ENCODE data around the gene PICK1. TPM values are rescaled to one million over a fixed set of nuclear protein-coding genes. Genes with fewer than 3 reads are reported as not detected.

The PICK1 gene
- total RNA-seq, 2 donors from 2014 or later = 21.2 to 24.2 TPM

DNA sequence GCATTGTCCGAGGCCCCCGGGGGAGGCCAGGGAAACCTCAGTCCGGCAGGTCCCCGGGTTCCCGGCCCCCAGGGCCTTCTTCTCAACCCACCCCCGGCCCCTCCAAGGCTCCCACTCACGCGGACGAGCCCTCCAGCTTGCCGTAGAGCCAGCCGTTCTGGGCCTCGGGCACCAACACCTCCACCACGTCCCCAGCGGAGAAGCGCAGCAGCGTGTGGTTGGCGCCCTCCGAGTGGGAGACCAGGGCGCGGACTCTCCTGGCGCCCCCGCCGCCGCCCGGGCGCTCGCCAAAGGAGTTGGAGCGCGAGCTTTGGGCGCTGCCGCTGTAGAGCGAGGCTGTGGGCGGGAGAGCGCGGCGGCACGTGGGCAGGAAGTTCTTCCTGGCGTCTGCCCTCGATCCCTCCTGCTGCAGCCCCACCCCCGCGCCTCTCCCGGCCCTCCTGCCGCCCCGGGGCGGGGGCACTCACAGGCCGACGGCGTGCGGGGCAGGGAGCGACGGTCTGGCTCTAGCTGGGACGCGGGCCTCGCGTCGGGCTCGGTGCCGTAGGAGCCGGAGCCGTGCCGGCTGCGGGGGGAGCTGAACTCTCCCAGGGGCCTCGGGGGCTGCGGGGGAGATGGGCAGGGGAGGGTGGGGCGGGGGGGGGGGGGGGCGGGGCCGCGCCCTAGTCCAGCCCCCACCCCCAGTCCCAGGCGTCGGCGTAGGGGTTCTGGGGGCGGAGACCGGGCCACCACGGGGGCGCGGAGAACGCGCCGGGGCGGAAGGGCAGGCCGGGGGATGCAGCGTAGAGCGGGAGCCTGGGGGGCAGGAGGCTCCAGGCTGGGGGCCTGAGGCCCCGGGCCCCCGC is 31.6 kb downstream of the PICK1 start:
- Mint-ChIP-seq H3K4me3 (no peak overlapping the region), H3K36me3 (ENCODE audit: insufficient read depth in 2 of 2) (no peaks in the 10 kb centered on the region), H3K27ac (no peak overlapping the region), H3K9me3 (no peaks in the 10 kb centered on the region), H3K27me3 (ENCODE audit: low read depth) (no peaks in the 10 kb centered on the region), H3K4me1 (ENCODE audit: low read depth) (no peaks in the 10 kb centered on the region)
- ATAC-seq (replicated peaks in 1 of 2) (no peak), DNase-seq (no peak)

DNA sequence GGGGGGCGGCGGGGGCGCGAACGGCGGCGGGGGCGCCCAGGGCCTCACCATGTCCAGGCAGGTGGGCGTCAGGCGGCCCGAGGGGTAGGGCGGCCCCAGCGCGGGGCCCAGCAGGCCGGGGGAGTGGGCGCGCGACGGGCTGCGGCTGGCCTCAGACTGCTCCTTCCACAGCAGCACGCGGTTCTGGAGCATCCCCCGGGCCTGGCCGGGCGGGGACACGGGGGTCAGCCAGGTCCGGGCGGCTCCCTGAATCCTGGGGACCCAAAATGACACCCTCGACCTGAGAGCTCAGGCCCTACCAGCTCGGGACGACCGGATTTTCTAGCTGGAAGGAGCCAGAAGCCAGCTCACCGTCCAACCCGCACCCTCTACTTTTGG is 32.3 kb downstream of the PICK1 start:
- Mint-ChIP-seq H3K4me3 (no peak overlapping the region), H3K36me3 (ENCODE audit: insufficient read depth in 2 of 2) (no peaks in the 10 kb centered on the region), H3K9me3 (no peaks in the 10 kb centered on the region), H3K27me3 (ENCODE audit: low read depth) (no peaks in the 10 kb centered on the region), H3K4me1 (ENCODE audit: low read depth) (no peaks in the 10 kb centered on the region), H3K27ac (no peak overlapping the region)
- DNase-seq (no peak), ATAC-seq (replicated peaks in 1 of 2) (no peak)

DNA sequence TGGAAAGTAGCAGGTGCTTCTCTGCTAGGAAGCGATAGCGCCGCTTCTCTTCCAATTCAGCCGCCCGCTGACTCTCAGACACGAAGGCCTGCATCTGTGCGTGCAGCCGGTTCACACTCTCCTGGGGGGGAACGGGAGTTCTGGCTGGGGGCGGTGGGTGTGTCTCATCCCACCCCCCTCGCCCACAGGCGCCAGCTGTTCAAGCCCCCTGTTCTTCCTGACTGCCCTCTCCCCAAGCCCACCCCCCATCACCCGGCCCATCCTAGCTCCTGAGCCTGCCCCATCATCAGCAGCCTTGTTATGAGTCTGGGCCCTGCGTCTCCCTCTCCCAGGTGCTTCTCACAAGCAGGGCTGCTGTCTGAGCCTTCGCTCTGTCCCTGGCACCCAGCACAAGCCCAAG is 39.9 kb downstream of the PICK1 start:
- Mint-ChIP-seq H3K27ac (no peak overlapping the region), H3K4me1 (ENCODE audit: low read depth) (no peaks in the 10 kb centered on the region), H3K4me3 (no peak overlapping the region), H3K9me3 (no peaks in the 10 kb centered on the region), H3K36me3 (ENCODE audit: insufficient read depth in 2 of 2) (no peaks in the 10 kb centered on the region), H3K27me3 (ENCODE audit: low read depth) (no peaks in the 10 kb centered on the region)
- ATAC-seq (replicated peaks in 1 of 2) (no peak), DNase-seq (no peak)

DNA sequence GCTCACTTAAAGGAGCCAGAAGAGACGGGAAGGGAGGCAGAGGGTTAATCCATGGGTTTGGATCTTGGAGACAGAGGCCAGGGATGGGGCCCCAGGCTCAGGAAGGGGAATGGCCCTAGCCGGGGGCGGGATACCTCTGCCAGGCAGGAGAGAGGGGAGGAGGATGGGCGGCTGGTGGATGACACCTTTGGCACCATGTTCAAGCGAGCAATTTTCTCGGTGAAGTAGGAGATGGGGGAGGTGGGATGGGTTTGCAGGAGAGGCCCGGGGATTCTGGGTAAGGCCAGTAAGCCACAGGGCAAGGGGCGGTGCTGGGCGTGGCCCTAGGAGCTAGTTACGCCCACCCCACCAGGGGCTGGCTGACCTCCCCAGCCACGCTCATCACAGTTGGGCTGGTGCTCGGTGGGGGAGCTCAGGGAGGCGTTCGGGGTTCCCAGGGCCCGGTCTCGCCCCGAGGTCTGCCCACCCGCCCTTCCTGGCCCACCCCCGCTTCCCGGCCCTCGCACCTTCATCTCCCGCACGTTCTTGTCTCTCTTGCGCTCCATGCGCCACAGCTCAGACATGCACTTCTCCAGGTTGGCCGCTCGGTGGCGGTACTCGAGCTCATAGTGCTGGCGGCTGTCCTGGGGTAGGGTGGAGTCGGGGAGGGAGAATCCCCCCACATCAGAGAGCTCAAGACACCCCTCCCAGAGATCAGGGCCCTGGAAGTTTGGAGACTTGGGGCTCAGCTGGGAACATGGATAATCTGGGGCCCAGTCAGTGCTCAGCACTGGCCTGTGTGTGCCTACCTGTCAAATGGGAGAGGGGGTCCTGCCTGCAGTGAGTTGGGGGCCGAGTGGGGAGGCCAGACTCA is 40.6 kb downstream of the PICK1 start:
- ATAC-seq (replicated peaks in 1 of 2) (no peak), DNase-seq (no peak)
- H3K27me3 Mint-ChIP-seq (ENCODE audit: low read depth) = no peaks in the 10 kb centered on the region
- H3K4me1 Mint-ChIP-seq (ENCODE audit: low read depth) = no peaks in the 10 kb centered on the region
- no peak overlapping the region for H3K27ac Mint-ChIP-seq
- H3K36me3 Mint-ChIP-seq (ENCODE audit: insufficient read depth in 2 of 2) = no peaks in the 10 kb centered on the region
- H3K4me3 Mint-ChIP-seq = no peak overlapping the region
- no peaks in the 10 kb centered on the region for H3K9me3 Mint-ChIP-seq

DNA sequence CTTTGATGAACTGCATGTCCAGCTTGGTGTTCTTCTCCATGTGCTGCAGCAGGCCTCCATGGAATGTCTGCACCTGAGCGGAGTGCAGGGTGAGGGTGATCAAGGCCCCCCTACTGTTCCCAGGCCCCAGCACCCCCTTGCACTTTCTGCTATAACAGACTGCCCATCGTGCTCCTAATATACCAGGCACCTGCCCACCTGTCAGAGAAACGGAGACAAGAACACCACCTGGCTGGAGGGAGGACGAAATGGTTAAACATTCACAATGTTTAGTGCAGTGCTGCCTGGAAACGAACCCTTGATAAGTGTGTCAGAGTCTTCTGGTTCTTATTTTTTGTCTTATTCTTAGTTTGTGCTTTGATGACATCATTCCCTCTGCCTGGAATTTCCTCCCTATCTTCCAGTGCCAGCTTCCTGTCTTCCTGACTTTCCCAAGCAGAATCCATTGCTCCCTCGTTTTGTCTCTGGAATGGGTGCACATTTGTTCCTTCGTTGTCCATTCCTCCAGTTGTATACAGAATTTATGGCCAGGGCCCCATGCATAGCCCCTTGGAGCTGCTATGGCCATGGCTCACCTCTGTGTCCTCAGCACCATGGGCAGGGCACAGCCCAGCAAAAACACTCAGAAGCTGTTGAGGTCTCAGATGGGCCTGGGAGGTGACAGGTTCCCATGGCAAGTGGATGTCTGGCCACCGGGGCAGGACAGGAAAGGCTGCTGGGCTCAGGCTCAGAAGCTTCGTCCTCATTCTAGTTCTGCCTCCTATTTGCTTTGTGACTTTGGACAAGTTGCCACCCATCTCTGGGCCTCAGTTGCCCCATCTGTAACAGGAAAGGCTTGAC is 41.4 kb downstream of the PICK1 start:
- ATAC-seq (replicated peaks in 1 of 2) (no peak), DNase-seq (no peak)
- H3K36me3 Mint-ChIP-seq (ENCODE audit: insufficient read depth in 2 of 2) = no peaks in the 10 kb centered on the region
- H3K9me3 Mint-ChIP-seq = no peaks in the 10 kb centered on the region
- H3K4me1 Mint-ChIP-seq (ENCODE audit: low read depth) = no peaks in the 10 kb centered on the region
- H3K27ac Mint-ChIP-seq = no peak overlapping the region
- no peak overlapping the region for H3K4me3 Mint-ChIP-seq
- H3K27me3 Mint-ChIP-seq (ENCODE audit: low read depth) = no peaks in the 10 kb centered on the region

DNA sequence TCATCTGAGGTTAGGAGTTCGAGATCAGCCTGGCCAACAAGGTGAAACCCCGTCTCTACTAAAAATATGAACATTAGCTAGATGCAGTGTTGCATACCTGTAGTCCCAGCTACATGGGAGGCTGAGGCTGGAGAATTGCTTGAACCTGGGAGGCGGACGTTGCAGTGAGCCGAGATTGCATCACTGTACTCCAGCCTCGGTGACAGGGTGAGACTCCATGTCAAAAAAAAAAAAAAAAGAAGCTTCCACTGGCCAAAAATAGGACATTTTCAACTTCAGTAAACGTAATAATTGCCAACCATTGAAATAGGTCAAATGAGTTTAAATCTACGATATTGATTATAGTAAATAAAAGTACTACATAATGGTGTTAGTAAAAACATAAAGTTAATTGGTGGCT is 46.4 kb downstream of the PICK1 start:
- no peak for ATAC-seq (replicated peaks in 1 of 2)
- DNase-seq = no peak
- Mint-ChIP-seq H3K36me3 (ENCODE audit: insufficient read depth in 2 of 2) (no peaks in the 10 kb centered on the region), H3K27me3 (ENCODE audit: low read depth) (no peaks in the 10 kb centered on the region), H3K27ac (no peak overlapping the region), H3K4me1 (ENCODE audit: low read depth) (peaks cover 5% of the 10 kb centered on the region), H3K4me3 (no peak overlapping the region), H3K9me3 (no peaks in the 10 kb centered on the region)

DNA sequence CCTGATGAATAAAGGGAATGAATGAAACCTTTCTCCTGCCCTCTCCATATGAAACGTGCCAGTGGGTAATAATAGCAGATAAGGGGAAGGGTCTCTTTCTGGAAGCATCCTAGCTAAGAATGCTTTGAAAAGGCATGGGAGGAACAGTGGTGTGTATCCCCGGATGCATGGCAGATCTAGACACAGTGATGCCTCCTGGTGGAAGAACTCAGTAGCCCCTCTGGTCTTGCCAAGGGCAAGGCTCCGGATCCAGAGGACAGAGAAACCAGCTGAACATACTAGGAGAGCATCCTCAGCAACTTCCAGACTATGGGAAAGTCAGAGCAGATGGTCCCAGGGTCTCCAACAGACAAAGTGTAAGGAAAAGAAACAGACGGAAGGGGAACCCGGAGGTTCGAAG is 46.9 kb downstream of the PICK1 start:
- Mint-ChIP-seq H3K27me3 (ENCODE audit: low read depth) (no peaks in the 10 kb centered on the region), H3K27ac (no peak overlapping the region), H3K9me3 (no peaks in the 10 kb centered on the region), H3K4me1 (ENCODE audit: low read depth) (peaks cover 5% of the 10 kb centered on the region), H3K36me3 (ENCODE audit: insufficient read depth in 2 of 2) (no peaks in the 10 kb centered on the region), H3K4me3 (no peak overlapping the region)
- ATAC-seq (replicated peaks in 1 of 2) = no peak
- no peak for DNase-seq

DNA sequence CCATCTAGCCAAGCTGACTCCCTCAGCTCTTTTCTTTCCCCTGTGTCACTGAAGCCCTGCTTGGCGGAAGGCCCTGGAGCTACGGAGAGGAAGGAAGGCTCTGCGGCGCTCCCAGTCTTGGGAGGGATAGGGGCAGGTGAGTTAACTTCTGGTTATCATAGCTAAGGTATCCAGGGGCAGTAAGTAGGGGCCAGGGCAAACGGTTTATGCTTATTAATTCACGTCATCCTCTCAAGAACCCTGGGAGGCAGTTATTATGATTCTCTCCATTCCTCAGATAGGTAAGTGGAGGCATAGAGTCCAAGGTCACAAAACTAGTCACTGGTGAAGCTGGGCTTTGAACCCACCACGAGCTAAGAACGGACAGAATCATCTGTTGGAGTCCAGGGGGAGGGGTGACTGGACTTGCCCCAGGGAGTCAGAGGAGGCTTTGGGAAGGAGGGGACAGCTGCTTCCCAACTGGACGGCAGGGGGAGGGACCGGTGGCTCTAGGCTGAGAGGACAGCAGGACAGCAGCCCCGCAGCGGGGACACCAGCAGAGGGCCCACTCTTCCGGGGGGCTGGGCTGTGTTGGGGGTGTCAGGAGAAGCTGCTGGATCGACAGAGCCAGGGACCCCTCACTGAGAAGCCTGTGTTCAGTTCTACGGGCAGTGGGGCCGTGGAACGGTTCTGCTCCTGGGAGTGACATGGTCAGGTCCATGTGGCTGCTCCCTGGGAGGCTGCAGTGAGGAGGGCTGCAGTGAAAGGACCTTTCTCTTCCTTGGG is 49.8 kb downstream of the PICK1 start:
- Mint-ChIP-seq H3K9me3 (no peaks in the 10 kb centered on the region), H3K4me3 (no peak overlapping the region), H3K27ac (no peak overlapping the region)

DNA sequence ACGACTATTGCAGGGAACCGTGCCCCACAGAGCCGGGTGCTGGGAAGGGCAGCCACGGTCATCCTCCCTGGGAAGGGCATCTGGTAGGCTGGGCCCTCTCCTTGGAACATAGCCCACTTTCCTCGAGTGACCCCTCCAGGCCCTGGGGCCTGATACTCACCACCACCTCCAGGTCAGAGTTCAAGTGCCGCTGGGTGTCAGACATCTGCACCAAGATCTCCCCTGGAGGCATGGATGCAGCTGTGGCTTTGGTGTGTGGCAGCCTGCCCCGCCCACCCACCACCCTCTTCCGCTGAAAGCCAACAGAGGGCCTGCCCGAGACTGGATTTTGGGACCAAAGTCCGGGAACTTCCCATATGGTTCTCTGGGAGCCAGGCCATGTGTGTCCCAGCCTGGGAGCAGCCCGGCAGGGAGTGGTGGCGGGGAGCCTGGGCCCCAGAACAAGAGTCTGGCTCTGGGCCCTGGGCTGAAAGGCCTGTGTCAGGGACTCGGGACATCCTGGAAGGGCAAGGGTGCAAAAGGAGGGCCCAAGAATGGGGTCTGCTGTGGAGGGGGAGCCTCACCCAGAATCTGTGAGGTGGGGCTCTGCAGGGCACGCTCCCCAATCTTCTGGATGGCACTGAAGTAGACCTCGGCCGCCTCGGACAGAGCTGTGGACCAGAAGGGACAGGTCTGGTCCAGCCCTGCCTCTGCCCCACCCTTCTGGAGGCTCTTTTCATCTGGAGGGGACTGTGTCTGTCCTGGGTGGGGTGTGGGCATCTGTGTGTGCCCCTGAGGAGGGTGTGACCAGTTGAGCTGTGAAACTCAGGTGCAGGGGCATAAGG is 50.7 kb downstream of the PICK1 start:
- Mint-ChIP-seq H3K27me3 (ENCODE audit: low read depth) (no peaks in the 10 kb centered on the region), H3K4me3 (no peak overlapping the region), H3K4me1 (ENCODE audit: low read depth) (peaks cover 5% of the 10 kb centered on the region), H3K27ac (no peak overlapping the region), H3K36me3 (ENCODE audit: insufficient read depth in 2 of 2) (peaks cover 0 to 2% of the 10 kb centered on the region in 2 donors), H3K9me3 (no peaks in the 10 kb centered on the region)
- no peak for DNase-seq
- ATAC-seq (replicated peaks in 1 of 2) = no peak

More for the DNA sequence above, 49.8 kb downstream of the PICK1 start:
- H3K36me3 Mint-ChIP-seq (ENCODE audit: insufficient read depth in 2 of 2) = no peaks in the 10 kb centered on the region
- DNase-seq (no peak), ATAC-seq (replicated peaks in 1 of 2) (no peak)
- H3K4me1 Mint-ChIP-seq (ENCODE audit: low read depth) = peaks cover 5% of the 10 kb centered on the region
- H3K27me3 Mint-ChIP-seq (ENCODE audit: low read depth) = no peaks in the 10 kb centered on the region

DNA sequence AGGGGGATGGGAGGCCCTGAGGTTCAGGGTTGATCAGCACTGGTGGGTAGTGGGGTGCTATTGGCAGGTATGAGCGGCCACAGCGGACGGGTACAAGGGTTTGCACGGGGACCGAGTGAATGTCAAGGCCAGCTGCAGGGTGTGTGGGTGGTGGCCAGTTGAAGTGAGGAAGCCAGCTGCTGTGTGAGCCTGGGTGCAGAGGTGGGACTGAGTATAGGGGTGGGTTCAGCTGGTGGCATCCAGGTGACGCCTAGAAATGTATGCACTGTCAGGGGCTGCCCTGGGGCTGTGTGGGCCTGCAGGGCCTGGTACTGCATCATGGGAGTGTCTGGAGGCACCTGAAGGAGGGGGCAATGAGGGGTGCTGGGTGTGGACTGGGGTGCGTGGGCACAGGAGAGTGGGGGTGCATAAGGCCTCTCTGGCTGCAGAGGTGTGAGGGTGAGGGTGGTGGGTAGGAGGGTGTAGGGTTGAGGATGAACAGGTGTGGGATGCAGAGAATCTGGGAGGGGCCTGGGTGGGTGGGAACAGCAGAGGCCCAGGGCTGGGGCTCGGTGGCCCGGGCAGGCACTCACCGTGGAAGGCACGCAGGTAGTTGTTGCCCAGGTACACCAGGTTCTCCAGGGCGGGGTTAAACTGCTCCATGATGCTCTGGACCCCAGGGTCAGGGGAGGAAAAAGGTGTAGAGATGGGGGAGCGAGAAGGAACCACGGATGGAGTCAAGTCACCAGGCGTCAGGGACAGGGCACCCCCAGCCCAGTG is 51.5 kb downstream of the PICK1 start:
- peaks cover 0 to 2% of the 10 kb centered on the region in 2 donors for H3K36me3 Mint-ChIP-seq (ENCODE audit: insufficient read depth in 2 of 2)
- ATAC-seq (replicated peaks in 1 of 2) = peak; percentile 21 to 22
- H3K27me3 Mint-ChIP-seq (ENCODE audit: low read depth) = no peaks in the 10 kb centered on the region
- no peak overlapping the region for H3K27ac Mint-ChIP-seq
- peaks cover 5% of the 10 kb centered on the region for H3K4me1 Mint-ChIP-seq (ENCODE audit: low read depth)
- no peak overlapping the region for H3K4me3 Mint-ChIP-seq
- DNase-seq = no peak
- no peaks in the 10 kb centered on the region for H3K9me3 Mint-ChIP-seq

DNA sequence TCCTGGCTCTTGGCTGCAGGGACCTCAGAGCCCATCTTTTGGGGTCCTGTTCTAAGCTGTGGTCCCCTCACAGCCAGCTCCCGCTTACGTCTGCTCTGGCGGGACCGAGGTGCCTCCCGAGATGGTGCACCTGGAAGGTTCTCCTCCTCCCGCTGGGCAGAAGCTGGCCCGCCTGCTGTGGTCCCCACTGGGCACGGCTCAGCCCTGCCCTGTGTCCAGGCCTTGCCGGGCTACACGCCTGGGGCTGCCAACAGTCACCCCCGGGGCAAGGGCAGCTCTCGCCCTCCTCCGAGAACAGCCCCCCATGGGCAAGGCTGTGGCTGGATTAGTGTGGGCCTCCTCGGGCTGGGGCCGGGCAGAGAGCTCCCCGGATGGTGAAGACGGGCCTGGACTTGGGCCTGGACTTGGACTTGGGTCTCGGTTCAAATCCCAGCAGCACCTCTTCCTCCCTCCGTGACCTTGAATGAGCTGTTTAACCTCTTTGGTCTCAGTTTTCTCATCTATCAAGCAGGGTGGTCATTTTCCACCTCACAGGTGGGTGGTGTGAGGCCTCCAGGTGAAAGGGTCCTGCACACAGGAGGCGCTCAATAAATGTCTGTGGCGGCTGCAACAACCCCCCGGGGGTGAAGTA is 52.3 kb downstream of the PICK1 start:
- ATAC-seq (replicated peaks in 1 of 2) = peak; percentile 10 to 17
- peaks cover 0 to 2% of the 10 kb centered on the region in 2 donors for H3K36me3 Mint-ChIP-seq (ENCODE audit: insufficient read depth in 2 of 2)
- H3K4me1 Mint-ChIP-seq (ENCODE audit: low read depth) = peaks cover 5% of the 10 kb centered on the region
- peak overlapping the region; percentile 74 for H3K27ac Mint-ChIP-seq
- H3K4me3 Mint-ChIP-seq = no peak overlapping the region
- no peak for DNase-seq
- H3K27me3 Mint-ChIP-seq (ENCODE audit: low read depth) = no peaks in the 10 kb centered on the region
- no peaks in the 10 kb centered on the region for H3K9me3 Mint-ChIP-seq
